Measurements from ENCODE around the gene PGR. TPM values are rescaled to one million over a fixed set of nuclear protein-coding genes. Genes with fewer than 3 reads are reported as not detected.

The PGR gene
- total and polyA plus RNA-seq, 7 donors: 0.01 to 2.4 (median 0.25) TPM

DNA sequence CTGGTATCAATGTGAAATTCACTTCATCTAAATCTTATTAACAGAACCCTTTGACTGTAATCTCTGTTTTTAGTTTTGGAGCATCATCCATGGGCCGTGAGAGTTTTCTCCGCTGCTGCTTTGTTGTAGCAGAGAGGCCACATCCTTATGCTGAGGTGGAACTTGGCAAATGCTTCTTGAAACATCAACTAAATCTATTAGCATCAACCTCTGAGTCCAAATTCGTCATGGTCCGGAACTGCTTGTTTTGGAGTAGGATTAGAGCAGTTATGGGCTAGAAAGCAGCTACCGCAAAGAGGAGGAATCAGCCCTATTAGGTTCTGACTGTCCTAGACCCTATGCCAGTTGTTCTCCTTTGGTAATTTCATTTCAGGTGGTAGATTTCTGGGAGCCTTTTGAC is 117.7 kb downstream of the PGR start:
- WGBS, 3 donors: 54 to 76% (median 62%) methylated on average over 5 of the region's 5 CpGs
- intact Hi-C loops (cut with DNase I): no loop called here
- Histone ChIP-seq H3K27me3 (ENCODE audit: insufficient read depth in 3 of 3, low read length in 2 of 3) (no peaks in the 10 kb centered on the region), H3K4me1 (no peaks in the 10 kb centered on the region), H3K9me3 (no peaks in the 10 kb centered on the region), H3K4me3 (no peak overlapping the region), H3K27ac (no peak overlapping the region), H3K36me3 (ENCODE audit: insufficient read depth in 1 of 2, low read depth in 1 of 2) (no peaks in the 10 kb centered on the region)
- DNase-seq (no peak), ATAC-seq (no peak)
- TF ChIP-seq, protein P1, sequence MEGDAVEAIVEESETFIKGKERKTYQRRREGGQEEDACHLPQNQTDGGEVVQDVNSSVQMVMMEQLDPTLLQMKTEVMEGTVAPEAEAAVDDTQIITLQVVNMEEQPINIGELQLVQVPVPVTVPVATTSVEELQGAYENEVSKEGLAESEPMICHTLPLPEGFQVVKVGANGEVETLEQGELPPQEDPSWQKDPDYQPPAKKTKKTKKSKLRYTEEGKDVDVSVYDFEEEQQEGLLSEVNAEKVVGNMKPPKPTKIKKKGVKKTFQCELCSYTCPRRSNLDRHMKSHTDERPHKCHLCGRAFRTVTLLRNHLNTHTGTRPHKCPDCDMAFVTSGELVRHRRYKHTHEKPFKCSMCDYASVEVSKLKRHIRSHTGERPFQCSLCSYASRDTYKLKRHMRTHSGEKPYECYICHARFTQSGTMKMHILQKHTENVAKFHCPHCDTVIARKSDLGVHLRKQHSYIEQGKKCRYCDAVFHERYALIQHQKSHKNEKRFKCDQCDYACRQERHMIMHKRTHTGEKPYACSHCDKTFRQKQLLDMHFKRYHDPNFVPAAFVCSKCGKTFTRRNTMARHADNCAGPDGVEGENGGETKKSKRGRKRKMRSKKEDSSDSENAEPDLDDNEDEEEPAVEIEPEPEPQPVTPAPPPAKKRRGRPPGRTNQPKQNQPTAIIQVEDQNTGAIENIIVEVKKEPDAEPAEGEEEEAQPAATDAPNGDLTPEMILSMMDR (IDR thresholded peaks at IDR 0.05): no peak

DNA sequence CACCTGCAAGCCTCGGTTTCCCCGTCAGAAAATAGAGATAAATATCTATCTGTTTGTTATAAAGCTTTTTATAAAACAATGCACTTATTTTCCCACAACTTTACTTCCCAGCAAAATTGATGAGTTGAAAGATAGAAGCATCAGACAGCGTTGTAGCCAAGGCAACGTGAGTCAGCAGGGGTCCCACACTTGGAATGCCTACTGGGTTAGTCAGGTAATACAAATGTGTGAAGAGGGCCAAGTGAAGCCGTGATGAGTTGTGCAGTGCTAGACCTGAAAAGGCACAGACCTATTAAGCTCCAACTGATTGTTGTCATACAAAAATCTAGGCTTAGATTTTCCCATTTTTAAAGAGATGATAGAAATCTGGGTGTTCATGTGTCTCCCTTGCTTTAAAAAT is 118.7 kb downstream of the PGR start:
- H3K4me3 ChIP-seq: no peak overlapping the region
- ATAC-seq: no peak
- no peak overlapping the region for H3K27ac ChIP-seq
- H3K36me3 ChIP-seq (ENCODE audit: insufficient read depth in 1 of 2, low read depth in 1 of 2): no peaks in the 10 kb centered on the region
- TF ChIP-seq, protein P1 (IDR thresholded peaks at IDR 0.05): no peak
- H3K4me1 ChIP-seq: no peaks in the 10 kb centered on the region
- WGBS, 3 donors: 78 to 80% (median 78%) methylated on average over 5 of the region's 5 CpGs
- intact Hi-C loops (cut with DNase I): no loop called here
- no peaks in the 10 kb centered on the region for H3K9me3 ChIP-seq
- H3K27me3 ChIP-seq (ENCODE audit: insufficient read depth in 3 of 3, low read length in 2 of 3): no peaks in the 10 kb centered on the region
- no peak for DNase-seq

DNA sequence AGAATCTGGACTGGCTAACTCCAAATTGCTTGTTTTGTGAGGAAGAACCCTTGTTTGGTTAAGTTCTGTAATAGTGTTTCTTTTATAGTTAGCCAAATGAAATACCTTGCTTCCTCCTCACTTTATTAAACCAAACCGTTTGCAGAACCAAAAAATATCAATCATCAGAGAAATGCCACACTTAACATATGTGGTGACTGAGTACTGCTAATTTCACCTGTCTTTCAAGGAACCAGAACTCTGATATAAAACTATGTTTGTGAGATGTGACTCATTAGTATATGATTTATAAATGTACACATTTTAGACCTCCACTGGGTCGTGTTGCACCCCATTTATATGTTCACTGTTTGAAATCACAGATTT is 119.9 kb downstream of the PGR start:
- H3K9me3 ChIP-seq: no peaks in the 10 kb centered on the region
- no peak for ATAC-seq
- WGBS, 3 donors: 31 to 45% (median 35%) methylated on average over 2 of the region's 2 CpGs

DNA sequence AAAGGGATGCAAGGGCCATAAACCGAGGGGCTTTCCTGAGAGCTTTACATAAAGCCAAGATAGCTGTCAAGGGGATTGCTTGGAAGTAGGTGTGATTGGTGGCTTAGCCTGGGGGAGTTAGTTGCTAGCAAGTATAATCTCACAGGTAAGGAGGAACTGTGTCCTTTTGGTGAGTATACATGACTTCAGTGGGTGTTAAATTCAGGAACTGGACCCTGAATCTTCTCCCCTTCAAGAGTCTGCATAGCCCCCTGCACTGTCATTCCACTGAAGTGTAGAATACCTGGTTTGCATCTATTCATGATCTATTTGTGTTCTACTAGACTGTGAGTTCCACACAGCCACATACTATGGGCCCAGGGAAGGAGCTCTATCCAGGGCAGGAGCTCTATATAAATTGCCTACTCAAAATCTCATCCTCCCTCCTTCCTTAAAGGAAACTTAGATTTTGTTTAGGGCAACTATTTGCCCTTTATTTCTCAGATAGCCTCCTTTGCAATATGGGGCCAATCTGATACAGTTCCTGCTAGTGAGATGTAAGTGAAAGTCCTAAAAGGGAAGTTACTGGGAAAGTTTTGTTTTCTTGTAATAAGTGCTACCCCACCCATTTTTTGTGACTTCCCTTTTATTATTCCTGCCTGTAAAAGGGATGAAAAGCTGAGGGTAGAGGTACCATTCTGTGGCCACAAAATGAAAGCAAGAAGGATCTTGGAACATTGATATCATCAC is 120.5 kb downstream of the PGR start:
- WGBS, 3 donors: 36 to 81% (median 72%) methylated on average over 1 of the region's 1 CpG
- no peaks in the 10 kb centered on the region for H3K36me3 ChIP-seq (ENCODE audit: insufficient read depth in 1 of 2, low read depth in 1 of 2)
- ATAC-seq (no peak), DNase-seq (no peak)
- no peak overlapping the region for H3K4me3 ChIP-seq
- TF ChIP-seq, protein P1 (IDR thresholded peaks at IDR 0.05): no peak
- no peaks in the 10 kb centered on the region for H3K9me3 ChIP-seq
- intact Hi-C loops (cut with DNase I): no loop called here
- no peaks in the 10 kb centered on the region for H3K27me3 ChIP-seq (ENCODE audit: insufficient read depth in 3 of 3, low read length in 2 of 3)
- no peak overlapping the region for H3K27ac ChIP-seq
- H3K4me1 ChIP-seq: no peaks in the 10 kb centered on the region

More for the DNA sequence above, 119.9 kb downstream of the PGR start:
- intact Hi-C loops (cut with DNase I): no loop called here
- TF ChIP-seq, protein P1 (IDR thresholded peaks at IDR 0.05): no peak
- Histone ChIP-seq H3K4me1 (no peaks in the 10 kb centered on the region), H3K27ac (no peak overlapping the region), H3K36me3 (ENCODE audit: insufficient read depth in 1 of 2, low read depth in 1 of 2) (no peaks in the 10 kb centered on the region), H3K27me3 (ENCODE audit: insufficient read depth in 3 of 3, low read length in 2 of 3) (no peaks in the 10 kb centered on the region), H3K4me3 (no peak overlapping the region)
- no peak for DNase-seq

DNA sequence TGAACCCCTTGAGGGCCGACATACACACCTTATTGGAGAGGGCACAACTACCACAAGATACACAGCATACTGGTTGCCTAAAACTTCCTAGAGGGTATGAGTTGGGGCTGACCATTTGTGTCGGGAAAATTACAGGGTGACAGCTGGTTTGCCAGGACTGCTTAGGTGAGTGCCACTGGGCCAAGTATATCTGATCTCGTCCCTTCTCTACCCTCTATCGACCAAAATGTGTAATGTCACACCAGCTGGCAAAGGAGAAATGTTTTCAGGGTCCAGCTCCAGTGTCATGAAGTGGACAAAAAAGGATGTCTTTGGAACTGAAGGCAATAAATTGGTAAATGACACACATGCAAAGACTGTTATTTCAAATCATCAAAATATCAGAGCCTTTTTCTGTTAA is 126.1 kb downstream of the PGR start:
- H3K36me3 ChIP-seq (ENCODE audit: insufficient read depth in 1 of 2, low read depth in 1 of 2): no peaks in the 10 kb centered on the region
- no peaks in the 10 kb centered on the region for H3K9me3 ChIP-seq
- no peak for ATAC-seq
- no peaks in the 10 kb centered on the region for H3K27me3 ChIP-seq (ENCODE audit: insufficient read depth in 3 of 3, low read length in 2 of 3)
- no peak for DNase-seq
- TF ChIP-seq, protein P1 (IDR thresholded peaks at IDR 0.05): no peak
- no peak overlapping the region for H3K27ac ChIP-seq
- intact Hi-C loops (cut with DNase I): no loop called here
- no peaks in the 10 kb centered on the region for H3K4me1 ChIP-seq
- 70 to 81% (median 78%) methylated on average over 4 of the region's 4 CpGs for WGBS, 3 donors
- H3K4me3 ChIP-seq: no peak overlapping the region
